NB4 (cell line): Measurements from ENCODE around the gene TMEM185B.
"Not testable (repeated sequence)": the region's sequence is repeated elsewhere in the genome, so short reads cannot be mapped to it uniquely, and the experiment has no call there.

Experiments
- DNase-seq: peaks from one replicate; pipeline ENCODE4 v3.0.0; 2010; ENCODE audit warnings: low read depth
- H3K4me3 ChIP-seq: one replicate; pipeline ENCODE4 v1.5.1; 2011; ENCODE audit warnings: mild to moderate bottlenecking, low read depth, low read length, moderate library complexity
- CTCF ChIP-seq: IDR thresholded peaks from one replicate; pipeline ENCODE4 v1.5.1; 2012; ENCODE audit warnings: low read depth, low read length
- MAX ChIP-seq: IDR thresholded peaks from 2 replicates; pipeline ENCODE4 v1.6.1; 2011; ENCODE audit warnings: low read depth, low read length
- MYC ChIP-seq: IDR thresholded peaks from 2 replicates; pipeline ENCODE4 v1.6.1; 2011; ENCODE audit warnings: low read depth, low read length
- POLR2A ChIP-seq: IDR thresholded peaks from 2 replicates; pipeline ENCODE4 v1.6.1; 2011; ENCODE audit warnings: mild to moderate bottlenecking; ENCODE audit not compliant: insufficient read length; ENCODE audit errors: extremely low read depth

Gene TMEM185B

GRCh38 chr2:120204022-120204405 is 19.2 kb downstream of the TMEM185B start:
- H3K4me3 ChIP-seq: no peak overlapping the region
- TF ChIP-seq MAX: no peak
- no peak for TF ChIP-seq MYC
- TF ChIP-seq POLR2A: no peak
- no peak for TF ChIP-seq CTCF
- no peak for DNase-seq

GRCh38 chr2:120203251-120204021 is 19.8 kb downstream of the TMEM185B start:
- no peak overlapping the region for H3K4me3 ChIP-seq
- DNase-seq: peak; percentile 50
- TF ChIP-seq MAX: no peak
- TF ChIP-seq CTCF: no peak
- TF ChIP-seq POLR2A: no peak
- no peak for TF ChIP-seq MYC

- DNase-seq, H3K4me3 ChIP-seq: not testable (repeated sequence)
These were observed 23.3 kb downstream of the TMEM185B start for GRCh38 chr2:120199817-120200459.

GRCh38 chr2:120195553-120195952 is 27.6 kb downstream of the TMEM185B start:
- no peak for DNase-seq
- H3K4me3 ChIP-seq: no peak overlapping the region
- TF ChIP-seq MAX (no peak), POLR2A (no peak), MYC (no peak), CTCF (no peak)

- H3K4me3 ChIP-seq: no peak overlapping the region
- no peak for DNase-seq
- TF ChIP-seq CTCF: no peak
- no peak for TF ChIP-seq MYC
- TF ChIP-seq POLR2A: no peak
- no peak for TF ChIP-seq MAX
These were observed 30.9 kb downstream of the TMEM185B start for GRCh38 chr2:120192280-120192679.

- DNase-seq: no peak
- TF ChIP-seq MYC (no peak), MAX (no peak), POLR2A (no peak), CTCF (no peak)
- H3K4me3 ChIP-seq: no peak overlapping the region
These were observed 34.0 kb downstream of the TMEM185B start for GRCh38 chr2:120189189-120189588.
